H9 (cell line): ENCODE measurements around the gene ROBO2. TPM values are rescaled to one million over a fixed set of nuclear protein-coding genes. Genes with fewer than 3 reads are reported as not detected.

Source experiments
- DNase-seq: peaks from one replicate; pipeline ENCODE4 v3.0.0-alpha.2; 2017
- H2AFZ ChIP-seq: one replicate; pipeline ENCODE4 v1.6.1; 2013; ENCODE audit warnings: mild to moderate bottlenecking, low read length, control low read depth, moderate library complexity
- H2AK5ac ChIP-seq: 2 replicates; pipeline ENCODE4 v1.6.1; 2013; ENCODE audit warnings: low read length, control low read depth, mixed read lengths; ENCODE audit not compliant: insufficient read length
- H2BK120ac ChIP-seq: one replicate; pipeline ENCODE4 v1.6.1; 2013; ENCODE audit warnings: low read depth, mild to moderate bottlenecking, low read length, control low read depth, inconsistent platforms; ENCODE audit not compliant: poor library complexity, severe bottlenecking
- H2BK12ac ChIP-seq: 2 replicates; pipeline ENCODE4 v1.6.1; 2013; ENCODE audit warnings: low read length, control low read depth, mixed read lengths, low read depth; ENCODE audit not compliant: insufficient read length
- H2BK15ac ChIP-seq: 2 replicates; pipeline ENCODE4 v1.6.1; 2013; ENCODE audit warnings: low read depth, low read length, control low read depth
- H2BK20ac ChIP-seq: one replicate; pipeline ENCODE4 v1.6.1; 2013; ENCODE audit warnings: low read depth, mild to moderate bottlenecking, low read length, control low read depth, inconsistent platforms; ENCODE audit not compliant: poor library complexity, severe bottlenecking
- H2BK5ac ChIP-seq: 2 replicates; pipeline ENCODE4 v1.6.1; 2013; ENCODE audit warnings: low read length, control low read depth, mixed read lengths; ENCODE audit not compliant: insufficient read length
- H3K14ac ChIP-seq: 2 replicates; pipeline ENCODE4 v1.6.1; 2013; ENCODE audit warnings: low read length, control low read depth; ENCODE audit not compliant: insufficient read depth
- H3K18ac ChIP-seq: 2 replicates; pipeline ENCODE4 v1.6.1; 2013; ENCODE audit warnings: low read depth, mild to moderate bottlenecking, mixed read lengths, low read length, control low read depth; ENCODE audit not compliant: insufficient read length
- H3K23ac ChIP-seq: 2 replicates; pipeline ENCODE4 v1.6.1; 2013; ENCODE audit warnings: low read length, control low read depth, mixed read lengths, low read depth; ENCODE audit not compliant: insufficient read length
- H3K23me2 ChIP-seq: 2 replicates; pipeline ENCODE4 v1.6.1; 2013; ENCODE audit warnings: low read depth, mild to moderate bottlenecking, mixed read lengths, low read length, control low read depth; ENCODE audit not compliant: insufficient read length, poor library complexity, severe bottlenecking
- H3K27ac ChIP-seq: 2 replicates; pipeline ENCODE4 v1.5.1; 2013; ENCODE audit warnings: low read length, control low read depth, mixed read lengths, low read depth; ENCODE audit not compliant: insufficient read length
- H3K27me3 ChIP-seq: 2 replicates; pipeline ENCODE4 v1.6.1; 2013; ENCODE audit warnings: low read length, control low read depth, inconsistent platforms; ENCODE audit not compliant: insufficient read depth
- H3K4ac ChIP-seq: 2 replicates; pipeline ENCODE4 v1.6.1; 2013; ENCODE audit warnings: low read depth, mild to moderate bottlenecking, control low read depth, inconsistent platforms, low read length, moderate library complexity
- H3K4me1 ChIP-seq: 2 replicates; pipeline ENCODE4 v1.6.1; 2013; ENCODE audit warnings: low read length, control low read depth, inconsistent platforms; ENCODE audit not compliant: insufficient read depth
- H3K4me2 ChIP-seq: 2 replicates; pipeline ENCODE4 v1.6.1; 2013; ENCODE audit warnings: low read length, control low read depth, mixed read lengths; ENCODE audit not compliant: insufficient read length, insufficient read depth
- H3K56ac ChIP-seq: 2 replicates; pipeline ENCODE4 v1.6.1; 2013; ENCODE audit warnings: low read depth, mild to moderate bottlenecking, mixed read lengths, low read length, control low read depth; ENCODE audit not compliant: insufficient read length
- H3K79me1 ChIP-seq: 2 replicates; pipeline ENCODE4 v1.6.1; 2013; ENCODE audit warnings: low read depth, mild to moderate bottlenecking, moderate library complexity, low read length, control low read depth, inconsistent platforms; ENCODE audit not compliant: insufficient read depth, poor library complexity, severe bottlenecking
- H3K79me2 ChIP-seq: 2 replicates; pipeline ENCODE4 v1.6.1; 2013; ENCODE audit warnings: low read length, control low read depth, inconsistent platforms; ENCODE audit not compliant: insufficient read depth
- H3K9ac ChIP-seq: 2 replicates; pipeline ENCODE4 v1.6.1; 2013; ENCODE audit warnings: low read length, control low read depth, mixed read lengths; ENCODE audit not compliant: insufficient read length; ENCODE audit errors: extremely low read depth
- H3K9me3 ChIP-seq: one replicate; pipeline ENCODE4 v1.6.1; 2013; ENCODE audit warnings: low read depth, low read length, inconsistent platforms; ENCODE audit not compliant: control insufficient read depth
- H3T11ph ChIP-seq: one replicate; pipeline ENCODE4 v1.6.1; 2013; ENCODE audit warnings: mild to moderate bottlenecking, low read length, control low read depth, inconsistent platforms
- H4K20me1 ChIP-seq: one replicate; pipeline ENCODE4 v1.6.1; 2013; ENCODE audit not compliant: control insufficient read depth, insufficient read length, insufficient read depth
- H4K5ac ChIP-seq: 2 replicates; pipeline ENCODE4 v1.6.1; 2013; ENCODE audit warnings: low read depth, mild to moderate bottlenecking, mixed read lengths, low read length, control low read depth; ENCODE audit not compliant: insufficient read length
- H4K8ac ChIP-seq: replicated peaks from 2 replicates; pipeline ENCODE4 v1.6.1; 2013; ENCODE audit warnings: low read length, control low read depth, mixed read lengths, low read depth; ENCODE audit not compliant: insufficient read length
- H4K91ac ChIP-seq: 2 replicates; pipeline ENCODE4 v1.6.1; 2013; ENCODE audit warnings: low read depth, mild to moderate bottlenecking, moderate library complexity, mixed read lengths, low read length, control low read depth; ENCODE audit not compliant: insufficient read length
- H3K27ac Mint-ChIP-seq, 3 experiments: 2 replicates in 2 of 3; 3 replicates in 1 of 3; pipeline ENCODE4 v1.8.0; 2020 to 2021; ENCODE audit warnings: mixed read lengths in 3 of 3, mild to moderate bottlenecking in 1 of 3, moderate library complexity in 1 of 3
- H3K27me3 Mint-ChIP-seq: 2 replicates; pipeline ENCODE4 v1.8.0; 2021; ENCODE audit warnings: low read depth, mild to moderate bottlenecking, moderate library complexity, mixed read lengths
- H3K36me3 Mint-ChIP-seq, 3 experiments: 2 replicates in 2 of 3; 3 replicates in 1 of 3; pipeline ENCODE4 v1.8.0; 2020 to 2021; ENCODE audit warnings: low read depth in 3 of 3, mixed read lengths in 3 of 3; ENCODE audit not compliant: insufficient read depth in 1 of 3
- H3K4me1 Mint-ChIP-seq, 2 experiments: 2 replicates each; pipeline ENCODE4 v1.8.0; 2020; ENCODE audit warnings: mixed read lengths in 2 of 2
- H3K4me3 Mint-ChIP-seq, 2 experiments: 2 replicates in 1 of 2; 3 replicates in 1 of 2; pipeline ENCODE4 v1.8.0; 2020 to 2021; ENCODE audit warnings: mild to moderate bottlenecking in 2 of 2, mixed read lengths in 2 of 2, moderate library complexity in 1 of 2
- H3K9me3 Mint-ChIP-seq, 2 experiments: 2 replicates in 1 of 2; 3 replicates in 1 of 2; pipeline ENCODE4 v1.8.0; 2020; ENCODE audit warnings: mild to moderate bottlenecking in 2 of 2, mixed read lengths in 2 of 2, moderate library complexity in 1 of 2
- WGBS: extraction: QIAGEN DNeasy Blood & Tissue Kit; methylation state at CpG from one replicate; pipeline ENCODE4 v1.1.7; 2013; ENCODE audit warnings: missing lambda C conversion rate, low lambda C conversion rate, mixed read lengths; ENCODE audit not compliant: insufficient read length; ENCODE audit errors: extremely low coverage; 5-methylcytosine and 5-hydroxymethylcytosine counted together
- total RNA-seq: library from RNA; stranded (reverse); gene quantifications from 2 replicates; pipeline ENCODE4 v1.2.1, GENCODE V29; 2021
- TF ChIP-seq, protein P1 (sequence below): fragments of 200-600 bp; sonication (generic); conservative IDR thresholded peaks from 3 replicates; pipeline ENCODE4 v1.8.0; 2021; ENCODE audit warnings: antibody characterized with exemption, mild to moderate bottlenecking

Gene ROBO2
- total RNA-seq, 1 experiment from 2014 or later: 2.3 TPM

DNA sequence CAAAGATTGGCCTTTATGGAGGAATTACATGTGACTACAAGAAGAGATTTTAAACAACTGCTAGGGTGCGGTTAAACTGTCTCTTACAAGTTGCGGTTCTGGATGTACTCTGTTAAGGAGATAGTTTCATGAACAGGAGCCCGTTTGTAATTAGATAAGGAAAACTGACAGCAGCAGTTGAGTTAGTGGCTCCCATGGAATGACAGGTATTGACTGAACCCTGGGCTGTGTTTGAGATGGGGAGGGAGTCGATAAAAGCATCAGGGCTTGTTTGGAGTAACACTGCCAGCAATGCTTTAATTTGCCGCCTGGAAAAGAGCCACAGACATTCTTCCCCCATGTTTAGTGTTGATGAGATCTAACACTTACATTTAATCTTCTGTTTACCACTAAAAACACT, 139.9 kb downstream of the ROBO2 start:
- H2AK5ac ChIP-seq: no peak overlapping the region
- TF ChIP-seq, protein P1, sequence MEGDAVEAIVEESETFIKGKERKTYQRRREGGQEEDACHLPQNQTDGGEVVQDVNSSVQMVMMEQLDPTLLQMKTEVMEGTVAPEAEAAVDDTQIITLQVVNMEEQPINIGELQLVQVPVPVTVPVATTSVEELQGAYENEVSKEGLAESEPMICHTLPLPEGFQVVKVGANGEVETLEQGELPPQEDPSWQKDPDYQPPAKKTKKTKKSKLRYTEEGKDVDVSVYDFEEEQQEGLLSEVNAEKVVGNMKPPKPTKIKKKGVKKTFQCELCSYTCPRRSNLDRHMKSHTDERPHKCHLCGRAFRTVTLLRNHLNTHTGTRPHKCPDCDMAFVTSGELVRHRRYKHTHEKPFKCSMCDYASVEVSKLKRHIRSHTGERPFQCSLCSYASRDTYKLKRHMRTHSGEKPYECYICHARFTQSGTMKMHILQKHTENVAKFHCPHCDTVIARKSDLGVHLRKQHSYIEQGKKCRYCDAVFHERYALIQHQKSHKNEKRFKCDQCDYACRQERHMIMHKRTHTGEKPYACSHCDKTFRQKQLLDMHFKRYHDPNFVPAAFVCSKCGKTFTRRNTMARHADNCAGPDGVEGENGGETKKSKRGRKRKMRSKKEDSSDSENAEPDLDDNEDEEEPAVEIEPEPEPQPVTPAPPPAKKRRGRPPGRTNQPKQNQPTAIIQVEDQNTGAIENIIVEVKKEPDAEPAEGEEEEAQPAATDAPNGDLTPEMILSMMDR: no peak
- no peak overlapping the region for H3K9ac ChIP-seq
- H3K23me2 ChIP-seq: no peaks in the 10 kb centered on the region
- Mint-ChIP-seq H3K27me3 (no peaks in the 10 kb centered on the region), H3K27ac (peak overlapping the region in 1 of 3 experiments; percentile 49; a peak in 1 of 7 replicates), H3K36me3 (no peaks in the 10 kb centered on the region), H3K9me3 (no peaks in the 10 kb centered on the region), H3K4me1 (peaks cover 0 to 4% of the 10 kb centered on the region in 2 experiments; a peak in 1 of 4 replicates), H3K4me3 (no peak overlapping the region)
- H2BK12ac ChIP-seq: no peak overlapping the region
- H4K8ac ChIP-seq: no peak overlapping the region
- no peak overlapping the region for H2BK20ac ChIP-seq
- H3K18ac ChIP-seq: no peak overlapping the region
- no peaks in the 10 kb centered on the region for H4K20me1 ChIP-seq
- H3K27ac ChIP-seq: no peak overlapping the region
- H3K79me2 ChIP-seq: no peaks in the 10 kb centered on the region
- H4K5ac ChIP-seq: no peak overlapping the region
- no peak overlapping the region for H3K14ac ChIP-seq
- H3K27me3 ChIP-seq: no peaks in the 10 kb centered on the region
- WGBS: no CpG with 5 or more reads among the region's 5 CpGs
- H2BK15ac ChIP-seq: no peak overlapping the region
- no peak overlapping the region for H2BK5ac ChIP-seq
- no peaks in the 10 kb centered on the region for H3K9me3 ChIP-seq
- no peak overlapping the region for H3K23ac ChIP-seq
- H2BK120ac ChIP-seq: no peak overlapping the region
- DNase-seq: no peak
- H3K79me1 ChIP-seq: no peaks in the 10 kb centered on the region
- no peak overlapping the region for H3T11ph ChIP-seq
- no peak overlapping the region for H3K56ac ChIP-seq
- H2AFZ ChIP-seq: no peak overlapping the region
- H4K91ac ChIP-seq: no peak overlapping the region
- no peaks in the 10 kb centered on the region for H3K4me1 ChIP-seq
- no peak overlapping the region for H3K4me2 ChIP-seq
- no peak overlapping the region for H3K4ac ChIP-seq
